ENCODE measurements around the gene ADGRA3. TPM values are rescaled to one million over a fixed set of nuclear protein-coding genes. Genes with fewer than 3 reads are reported as not detected.

ADGRA3 gene
- total RNA-seq, 1 experiment from 2014 or later, result 56.5 TPM

- Mint-ChIP-seq H3K9me3 (no peaks in the 10 kb centered on the region; a peak in 2 of 5 replicates), H3K36me3 (ENCODE audit: insufficient read depth in 1 of 3, low read depth in 3 of 3) (peaks cover 30 to 36% (median 34%) of the 10 kb centered on the region in 3 experiments), H3K27ac (no peak overlapping the region), H3K4me3 (no peak overlapping the region), H3K4me1 (peaks cover 17 to 19% of the 10 kb centered on the region in 2 experiments), H3K27me3 (ENCODE audit: low read depth) (no peaks in the 10 kb centered on the region)
- Histone ChIP-seq H3K23ac (ENCODE audit: insufficient read length, low read depth, low read length) (no peak overlapping the region), H3K9ac (ENCODE audit: extremely low read depth, insufficient read length, low read length) (no peak overlapping the region), H3K79me1 (ENCODE audit: insufficient read depth, low read depth, low read length, poor library complexity, severe bottlenecking) (peaks cover 5% of the 10 kb centered on the region), H3K9me3 (ENCODE audit: control insufficient read depth, low read depth, low read length) (no peaks in the 10 kb centered on the region), H2AK5ac (ENCODE audit: insufficient read length, low read length) (no peak overlapping the region), H3K18ac (ENCODE audit: insufficient read length, low read depth, low read length) (no peak overlapping the region), H2BK15ac (ENCODE audit: low read depth, low read length) (no peak overlapping the region), H3K23me2 (ENCODE audit: insufficient read length, low read depth, low read length, poor library complexity, severe bottlenecking) (no peaks in the 10 kb centered on the region), H3K79me2 (ENCODE audit: insufficient read depth, low read length) (peaks cover 2% of the 10 kb centered on the region; the same call in 1 of the 2 replicates), H3K4me2 (ENCODE audit: insufficient read depth, insufficient read length, low read length) (no peak overlapping the region), H4K91ac (ENCODE audit: insufficient read length, low read depth, low read length) (no peak overlapping the region), H2BK5ac (ENCODE audit: insufficient read length, low read length) (no peak overlapping the region), H4K5ac (ENCODE audit: insufficient read length, low read depth, low read length) (no peak overlapping the region), H3K56ac (ENCODE audit: insufficient read length, low read depth, low read length) (no peak overlapping the region), H3T11ph (ENCODE audit: low read length) (no peak overlapping the region), H2BK20ac (ENCODE audit: low read depth, low read length, poor library complexity, severe bottlenecking) (no peak overlapping the region), H3K27ac (ENCODE audit: insufficient read length, low read depth, low read length) (no peak overlapping the region), H3K4me1 (ENCODE audit: insufficient read depth, low read length) (no peaks in the 10 kb centered on the region), H4K8ac (replicated peaks; ENCODE audit: insufficient read length, low read depth, low read length) (no peak overlapping the region), H3K14ac (ENCODE audit: insufficient read depth, low read length) (no peak overlapping the region), H4K20me1 (ENCODE audit: control insufficient read depth, insufficient read depth, insufficient read length) (no peaks in the 10 kb centered on the region), H2BK120ac (ENCODE audit: low read depth, low read length, poor library complexity, severe bottlenecking) (no peak overlapping the region), H3K27me3 (ENCODE audit: insufficient read depth, low read length) (no peaks in the 10 kb centered on the region), H2BK12ac (ENCODE audit: insufficient read length, low read depth, low read length) (no peak overlapping the region), H2AFZ (ENCODE audit: low read length) (no peak overlapping the region), H3K4ac (ENCODE audit: low read depth, low read length) (no peak overlapping the region)
- no peak for TF ChIP-seq CTCF (conservative IDR thresholded peaks at IDR 0.05)
- WGBS (ENCODE audit: extremely low coverage, insufficient read length, low lambda C conversion rate), result no CpG with 5 or more reads among the region's 4 CpGs
- no peak for DNase-seq
Measured at GRCh38 chr4:22471999-22472461, 43.8 kb downstream of the ADGRA3 start.

Measured in H9 (cell line).